ENCODE measurements around the gene DOCK4. TPM values are rescaled to one million over a fixed set of nuclear protein-coding genes. Genes with fewer than 3 reads are reported as not detected.

DOCK4 gene
- polyA plus RNA-seq, 1 donor (not counting 4 experiments of a cell fraction or from before 2014, with no cell fraction given), result 13.9 TPM

- dilution Hi-C loops (cut with MboI; ENCODE audit: extremely low pct_ligation_motif_present, low sequenced_read_pairs), result no loop called here
- Histone ChIP-seq H3K79me2 (ENCODE audit: control insufficient read depth, insufficient read depth, low read length) (peaks cover 1% of the 10 kb centered on the region), H2AFZ (ENCODE audit: control insufficient read depth, low read length) (no peak overlapping the region), H3K9ac (ENCODE audit: control insufficient read depth, extremely low read depth, insufficient read depth, low read length) (no peak overlapping the region), H3K9me3 (ENCODE audit: control insufficient read depth, low read depth, low read length) (no peaks in the 10 kb centered on the region), H3K4me2 (ENCODE audit: control insufficient read depth, extremely low read depth, insufficient read depth, low read depth, low read length) (no peak overlapping the region), H3K27ac (ENCODE audit: control insufficient read depth, insufficient read depth, low read length) (no peak overlapping the region), H3K36me3 (ENCODE audit: control insufficient read depth in 2 of 2, extremely low read depth in 1 of 2, insufficient read depth in 2 of 2, low read length in 2 of 2) (no peaks in the 10 kb centered on the region), H3K4me3 (ENCODE audit: control insufficient read depth in 2 of 3, extremely low read depth in 1 of 3, insufficient read depth in 2 of 3, low read depth in 1 of 3, low read length in 3 of 3) (no peak overlapping the region), H3K27me3 (ENCODE audit: control insufficient read depth, extremely low read depth, insufficient read depth, low read length) (no peaks in the 10 kb centered on the region), H4K20me1 (ENCODE audit: control insufficient read depth, extremely low read depth, insufficient read depth, low read length) (peaks cover 2% of the 10 kb centered on the region), H3K9me1 (ENCODE audit: control insufficient read depth, extremely low read depth, insufficient read depth, low read length) (no peaks in the 10 kb centered on the region), H3K4me1 (ENCODE audit: control insufficient read depth, extremely low read depth, insufficient read depth, low read length) (no peaks in the 10 kb centered on the region)
- TF ChIP-seq CTCF (optimal IDR thresholded peaks at IDR 0.05 in 1 of 3, IDR thresholded peaks at IDR 0.05 in 1 of 3, conservative IDR thresholded peaks at IDR 0.05 in 1 of 3; ENCODE audit: extremely low read depth in 1 of 3, insufficient read depth in 2 of 3, low read length in 3 of 3), result no peak
- DNase-seq (ENCODE audit: low read depth, low spot score) (no peak), FAIRE-seq (no peak)
These were observed 180.6 kb downstream of the DOCK4 start for GRCh38 chr7:112025556-112025955.

GRCh38 chr7:112023786-112024185 is 182.4 kb downstream of the DOCK4 start:
- no peak overlapping the region for H3K9ac ChIP-seq (ENCODE audit: control insufficient read depth, extremely low read depth, insufficient read depth, low read length)
- DNase-seq (ENCODE audit: low read depth, low spot score), result no peak
- no peaks in the 10 kb centered on the region for H3K4me1 ChIP-seq (ENCODE audit: control insufficient read depth, extremely low read depth, insufficient read depth, low read length)
- H3K79me2 ChIP-seq (ENCODE audit: control insufficient read depth, insufficient read depth, low read length), result peaks cover 1% of the 10 kb centered on the region
- H4K20me1 ChIP-seq (ENCODE audit: control insufficient read depth, extremely low read depth, insufficient read depth, low read length), result peaks cover 2% of the 10 kb centered on the region
- H3K9me1 ChIP-seq (ENCODE audit: control insufficient read depth, extremely low read depth, insufficient read depth, low read length), result no peaks in the 10 kb centered on the region
- no peak overlapping the region for H3K4me3 ChIP-seq (ENCODE audit: control insufficient read depth in 2 of 3, extremely low read depth in 1 of 3, insufficient read depth in 2 of 3, low read depth in 1 of 3, low read length in 3 of 3)
- H3K9me3 ChIP-seq (ENCODE audit: control insufficient read depth, low read depth, low read length), result no peaks in the 10 kb centered on the region
- no peaks in the 10 kb centered on the region for H3K36me3 ChIP-seq (ENCODE audit: control insufficient read depth in 2 of 2, extremely low read depth in 1 of 2, insufficient read depth in 2 of 2, low read length in 2 of 2)
- no peak overlapping the region for H3K4me2 ChIP-seq (ENCODE audit: control insufficient read depth, extremely low read depth, insufficient read depth, low read depth, low read length)
- no peaks in the 10 kb centered on the region for H3K27me3 ChIP-seq (ENCODE audit: control insufficient read depth, extremely low read depth, insufficient read depth, low read length)
- no peak for FAIRE-seq
- no peak overlapping the region for H2AFZ ChIP-seq (ENCODE audit: control insufficient read depth, low read length)
- TF ChIP-seq EZH2 (IDR thresholded peaks at IDR 0.05; ENCODE audit: low read length) (no peak), CTCF (optimal IDR thresholded peaks at IDR 0.05 in 1 of 3, IDR thresholded peaks at IDR 0.05 in 1 of 3, conservative IDR thresholded peaks at IDR 0.05 in 1 of 3; ENCODE audit: extremely low read depth in 1 of 3, insufficient read depth in 2 of 3, low read length in 3 of 3) (no peak)
- dilution Hi-C loops (cut with MboI; ENCODE audit: extremely low pct_ligation_motif_present, low sequenced_read_pairs), result no loop called here
- no peak overlapping the region for H3K27ac ChIP-seq (ENCODE audit: control insufficient read depth, insufficient read depth, low read length)
